AG04450 (cell line): Measurements from ENCODE around the gene LTBP1. TPM values are rescaled to one million over a fixed set of nuclear protein-coding genes. Genes with fewer than 3 reads are reported as not detected.

Source experiments
- CTCF ChIA-PET: fragments of 300-600, 350-600 bp; formaldehyde crosslinking; extraction: SDS; loops from one replicate; lab custom pipeline; 2022; ENCODE audit warnings: antibody characterized with exemption, inconsistent platforms; lab: Charles Lee
- POLR2A ChIA-PET: fragments of 350-600 bp; formaldehyde crosslinking; extraction: SDS; loops from one replicate; lab custom pipeline; 2021; ENCODE audit warnings: antibody characterized with exemption, inconsistent platforms; lab: Yijun Ruan, JAX
- DNase-seq: peaks from one replicate; pipeline ENCODE4 v3.0.0-alpha.2; 2011; ENCODE audit warnings: low read depth, low spot score
- H3K27ac ChIP-seq: one replicate; pipeline ENCODE4 v1.5.1; 2012; ENCODE audit warnings: low read depth, low read length, control low read depth
- H3K27me3 ChIP-seq: one replicate; pipeline ENCODE4 v1.6.0; 2012; ENCODE audit warnings: low read length; ENCODE audit not compliant: control insufficient read depth, insufficient read depth
- H3K4me3 ChIP-seq: 2 replicates; pipeline ENCODE4 v1.5.1; 2011; ENCODE audit warnings: mild to moderate bottlenecking, low read depth, low read length, control low read depth
- H3K9me3 ChIP-seq: 2 replicates; pipeline ENCODE4 v1.5.1; 2012; ENCODE audit warnings: low read length; ENCODE audit not compliant: control insufficient read depth, insufficient read depth
- CTCF ChIP-seq: IDR thresholded peaks from 2 replicates; pipeline ENCODE4 v1.5.1; 2011; ENCODE audit warnings: low read depth, low read length, control low read depth, inconsistent platforms
- polyA plus RNA-seq: library from polyadenylated mRNA; depleted of rRNA; stranded (reverse); fragments of >200 nt; gene quantifications from 2 replicates; pipeline ENCODE4 v1.2.3, GENCODE V29; 2011

LTBP1 gene
- polyA plus RNA-seq, 1 experiment: 517 TPM

- ChIA-PET CTCF (interaction anchor here (0.7 to 1.4 kb wide), 2 partner anchors 13 to 160 kb away, joined by 3 read pairs; no protein-coding TSS in a partner anchor), POLR2A (no interaction called here)
- Histone ChIP-seq H3K4me3 (no peak overlapping the region), H3K9me3 (no peaks in the 10 kb centered on the region), H3K27me3 (no peaks in the 10 kb centered on the region), H3K27ac (no peak overlapping the region)
- DNase-seq: no peak
- TF ChIP-seq CTCF: no peak
Measured at GRCh38 chr2:32931945-32932709, 14.6 kb upstream of the LTBP1 start.

DNA sequence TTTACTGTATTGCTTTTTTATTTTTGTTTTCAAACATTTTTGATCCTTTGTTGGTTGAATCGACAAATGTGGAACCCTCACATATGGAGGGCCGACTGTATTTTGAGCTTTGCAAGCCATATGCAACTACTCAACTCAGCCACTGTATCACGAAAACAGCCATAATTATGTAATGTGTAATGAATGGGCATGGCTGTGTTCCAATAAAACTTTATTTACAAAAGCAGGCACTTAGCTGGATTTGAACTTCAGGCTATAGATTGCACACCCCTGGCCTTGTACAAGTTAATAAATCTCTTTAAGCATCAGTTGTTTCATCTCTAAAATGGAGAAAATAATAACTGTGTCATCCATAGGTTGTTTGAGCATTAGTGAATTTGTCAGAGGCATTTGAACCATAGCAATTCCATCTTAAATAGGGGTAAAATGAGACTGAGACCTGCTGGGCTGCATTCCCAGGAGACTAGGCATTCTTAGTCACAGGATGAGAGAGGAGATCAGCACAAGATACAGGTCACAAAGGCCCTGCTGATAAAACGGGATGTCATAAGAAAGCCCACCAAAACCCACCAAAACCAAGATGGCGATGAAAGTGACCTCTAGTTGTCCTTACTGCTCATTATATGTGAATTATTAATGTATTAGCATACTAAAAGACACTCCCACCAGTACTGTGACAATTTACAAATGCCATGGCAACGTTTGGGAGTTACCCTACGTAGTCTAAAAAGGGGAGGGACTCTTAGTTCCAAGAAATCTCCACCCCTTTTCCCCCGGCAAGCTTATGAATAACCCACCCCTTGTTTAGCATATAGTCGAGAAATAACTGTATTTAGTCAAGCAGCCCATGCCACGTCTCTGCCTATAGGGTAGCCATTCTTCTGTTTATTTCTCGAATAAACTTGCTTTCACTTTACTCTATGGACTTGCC is 13.7 kb upstream of the LTBP1 start:
- no peaks in the 10 kb centered on the region for H3K9me3 ChIP-seq
- no peaks in the 10 kb centered on the region for H3K27me3 ChIP-seq
- no peak overlapping the region for H3K4me3 ChIP-seq
- ChIA-PET POLR2A (no interaction called here), CTCF (interaction anchor here (1.4 kb wide), 1 partner anchor 12 kb away, joined by 3 read pairs; no protein-coding TSS in a partner anchor)
- H3K27ac ChIP-seq: no peak overlapping the region
- DNase-seq: no peak
- no peak for TF ChIP-seq CTCF

DNA sequence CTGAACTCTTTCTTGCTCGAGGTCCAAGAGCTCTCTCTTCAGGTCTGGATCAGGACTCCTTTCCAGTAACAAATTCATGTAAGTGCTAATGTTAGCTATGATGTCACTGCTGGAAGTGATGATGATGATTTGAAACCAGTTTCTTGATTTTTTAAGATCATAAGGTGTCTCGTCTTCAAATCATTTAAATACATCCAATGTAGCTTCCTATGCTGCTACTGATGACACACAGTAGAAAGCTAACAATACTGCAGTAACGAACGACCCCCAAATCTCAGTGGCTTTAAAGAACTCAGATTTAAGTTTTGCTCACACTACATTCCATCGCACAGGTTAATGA is 13.0 kb upstream of the LTBP1 start:
- CTCF ChIA-PET: no interaction called here

GRCh38 chr2:32937602-32938448 is 8.9 kb upstream of the LTBP1 start:
- ChIA-PET POLR2A (interaction anchor here (0.6 kb wide), 1 partner anchor 99 kb away, joined by 3 read pairs; no protein-coding TSS in a partner anchor), CTCF (interaction anchor here (0.5 kb wide), 1 partner anchor 634 kb away, joined by 6 read pairs; no protein-coding TSS in a partner anchor)
- no peaks in the 10 kb centered on the region for H3K27me3 ChIP-seq
- no peaks in the 10 kb centered on the region for H3K9me3 ChIP-seq
- H3K4me3 ChIP-seq: no peak overlapping the region
- no peak for TF ChIP-seq CTCF
- no peak for DNase-seq
- no peak overlapping the region for H3K27ac ChIP-seq

More for the DNA sequence above, 13.0 kb upstream of the LTBP1 start:
- no peak for DNase-seq
- POLR2A ChIA-PET: no interaction called here
- Histone ChIP-seq H3K9me3 (no peaks in the 10 kb centered on the region), H3K27ac (no peak overlapping the region), H3K4me3 (no peak overlapping the region), H3K27me3 (no peaks in the 10 kb centered on the region)
- no peak for TF ChIP-seq CTCF
